SK-N-SH (cell line): ENCODE measurements around the gene RCOR1. TPM values are rescaled to one million over a fixed set of nuclear protein-coding genes. Genes with fewer than 3 reads are reported as not detected.
"Not testable (repeated sequence)": the region's sequence is repeated elsewhere in the genome, so short reads cannot be mapped to it uniquely, and the experiment has no call there.

Experiments
- CTCF ChIA-PET: fragments of 300-600, 350-600 bp; formaldehyde crosslinking; extraction: SDS; loops from one replicate; lab custom pipeline; 2021; lab: Yijun Ruan, JAX
- POLR2A ChIA-PET: fragments of 350-600 bp; sonication (Branson Sonifier 250); formaldehyde crosslinking; extraction: SDS; loops from one replicate; lab custom pipeline; 2020; ENCODE audit warnings: antibody characterized with exemption, inconsistent platforms; lab: Yijun Ruan, JAX
- DNase-seq: peaks from one replicate; pipeline ENCODE4 v3.0.0; 2012
- H2AFZ ChIP-seq: fragments of 200-600 bp; sonication (generic); 2 replicates; pipeline ENCODE4 v1.8.1; 2016; ENCODE audit warnings: antibody characterized with exemption, mild to moderate bottlenecking, low read depth
- H3F3A ChIP-seq: fragments of 200-600 bp; sonication (generic); replicated peaks from 2 replicates; pipeline ENCODE3; 2016; ENCODE audit warnings: antibody characterized with exemption, mild to moderate bottlenecking; ENCODE audit not compliant: insufficient read depth
- H3K27ac ChIP-seq, 2 experiments: fragments of 200-500 bp in 1 of 2; fragments of 200-600 bp in 1 of 2; sonication (Bioruptor generic) in 1 of 2; sonication (generic), shearing (Covaris generic) in 1 of 2; 2 replicates each; pipeline versions ENCODE4 v1.5.1 to v1.6.1; 2014 to 2016; ENCODE audit warnings: low read depth in 2 of 2, inconsistent platforms in 1 of 2, low read length in 1 of 2, mild to moderate bottlenecking in 1 of 2, mixed read lengths in 1 of 2
- H3K27me3 ChIP-seq: fragments of 200-600 bp; sonication (generic), shearing (Covaris generic); 2 replicates; pipeline ENCODE4 v1.6.1; 2016; ENCODE audit warnings: mixed run types; ENCODE audit not compliant: insufficient read depth
- H3K36me3 ChIP-seq, 2 experiments: fragments of 200-500 bp in 1 of 2; fragments of 200-600 bp in 1 of 2; sonication (Bioruptor generic) in 1 of 2; sonication (generic) in 1 of 2; replicated peaks in 1 of 2; 2 replicates each; pipeline versions ENCODE3 to v1.5.1; 2014 to 2016; ENCODE audit warnings: low read length in 1 of 2, mild to moderate bottlenecking in 1 of 2; ENCODE audit not compliant: insufficient read depth in 2 of 2, control insufficient read depth in 1 of 2
- H3K4me1 ChIP-seq, 2 experiments: fragments of 200-500 bp in 1 of 2; fragments of 200-600 bp in 1 of 2; sonication (Bioruptor generic) in 1 of 2; sonication (generic), shearing (Covaris generic) in 1 of 2; 2 replicates each; pipeline versions ENCODE4 v1.5.1 to v1.6.1; 2014 to 2016; ENCODE audit warnings: low read depth in 1 of 2, low read length in 1 of 2, mixed run types in 1 of 2; ENCODE audit not compliant: insufficient read depth in 2 of 2, control insufficient read depth in 1 of 2
- H3K4me2 ChIP-seq: fragments of 200-600 bp; sonication (generic), shearing (Covaris generic); 2 replicates; pipeline ENCODE4 v1.6.1; 2017; ENCODE audit warnings: mixed run types
- H3K4me3 ChIP-seq, 2 experiments: fragments of 200-500 bp in 1 of 2; fragments of 200-600 bp in 1 of 2; sonication (Bioruptor generic) in 1 of 2; sonication (generic), shearing (Covaris generic) in 1 of 2; 2 replicates each; pipeline versions ENCODE4 v1.5.1 to v1.8.1; 2014 to 2016; ENCODE audit warnings: low read depth in 2 of 2, inconsistent platforms in 1 of 2, low read length in 1 of 2, mild to moderate bottlenecking in 1 of 2, mixed read lengths in 1 of 2, moderate library complexity in 1 of 2
- H3K79me2 ChIP-seq: fragments of 200-600 bp; sonication (generic); 2 replicates; pipeline ENCODE4 v1.8.1; 2017; ENCODE audit warnings: mild to moderate bottlenecking; ENCODE audit not compliant: insufficient read depth
- H3K9ac ChIP-seq: fragments of 200-600 bp; sonication (generic); 2 replicates; pipeline ENCODE4 v1.6.1; 2017; ENCODE audit warnings: mixed run types
- H3K9me2 ChIP-seq: fragments of 200-600 bp; sonication (generic); 2 replicates; pipeline ENCODE4 v1.6.1; 2017; ENCODE audit warnings: mixed run types
- H3K9me3 ChIP-seq: fragments of 200-600 bp; sonication (generic); 2 replicates; pipeline ENCODE4 v1.6.1; 2017; ENCODE audit warnings: mixed run types, mild to moderate bottlenecking, moderate library complexity
- H4K20me1 ChIP-seq: fragments of 200-600 bp; sonication (generic); 2 replicates; pipeline ENCODE4 v1.6.1; 2017; ENCODE audit warnings: mild to moderate bottlenecking, mixed run types; ENCODE audit not compliant: insufficient read depth
- EP300 ChIP-seq, 2 experiments: IDR thresholded peaks; 2 replicates each; pipeline versions ENCODE4 v1.4.0 to v1.6.1; 2012; ENCODE audit warnings: borderline replicate concordance in 1 of 2, low read depth in 1 of 2, low read length in 1 of 2
- EZH2phosphoT487 ChIP-seq: fragments of 200-600 bp; sonication (generic); IDR thresholded peaks from 2 replicates; pipeline ENCODE4 v1.6.1; 2017; ENCODE audit warnings: low read depth, mixed run types, mild to moderate bottlenecking, antibody characterized with exemption, moderate library complexity, borderline replicate concordance
- FOSL2 ChIP-seq: IDR thresholded peaks from 2 replicates; pipeline ENCODE4 v1.4.0; 2012; ENCODE audit warnings: low read depth, mild to moderate bottlenecking, moderate library complexity, borderline replicate concordance
- JUND ChIP-seq: IDR thresholded peaks from 2 replicates; pipeline ENCODE4 v1.4.0; 2012
- NRF1 ChIP-seq: IDR thresholded peaks from 2 replicates; pipeline ENCODE4 v1.6.1; 2012; ENCODE audit warnings: low read depth, mild to moderate bottlenecking, low read length
- RAD21 ChIP-seq: IDR thresholded peaks from 2 replicates; pipeline ENCODE4 v1.6.1; 2012; ENCODE audit warnings: mild to moderate bottlenecking, low read length
- WGBS: methylation state at CpG from one replicate; pipeline ENCODE4 v1.1.6; 2017; ENCODE audit warnings: low lambda C conversion rate; 5-methylcytosine and 5-hydroxymethylcytosine counted together
- polyA plus RNA-seq, 3 experiments: library from polyadenylated mRNA; depleted of rRNA; stranded (reverse); fragments of >200 nt; gene quantifications; 2 replicates each; pipeline ENCODE4 v1.2.3, GENCODE V29; 2012
- TF ChIP-seq, protein P1 (sequence below): fragments of 200-600 bp; sonication (generic); IDR thresholded peaks from 2 replicates; pipeline ENCODE4 v1.6.1; 2017; ENCODE audit warnings: antibody characterized with exemption, mild to moderate bottlenecking, moderate library complexity

Gene RCOR1
- polyA plus RNA-seq, 1 of the 3 experiments (the other 2 are of a cell fraction) = 8.5 TPM

DNA sequence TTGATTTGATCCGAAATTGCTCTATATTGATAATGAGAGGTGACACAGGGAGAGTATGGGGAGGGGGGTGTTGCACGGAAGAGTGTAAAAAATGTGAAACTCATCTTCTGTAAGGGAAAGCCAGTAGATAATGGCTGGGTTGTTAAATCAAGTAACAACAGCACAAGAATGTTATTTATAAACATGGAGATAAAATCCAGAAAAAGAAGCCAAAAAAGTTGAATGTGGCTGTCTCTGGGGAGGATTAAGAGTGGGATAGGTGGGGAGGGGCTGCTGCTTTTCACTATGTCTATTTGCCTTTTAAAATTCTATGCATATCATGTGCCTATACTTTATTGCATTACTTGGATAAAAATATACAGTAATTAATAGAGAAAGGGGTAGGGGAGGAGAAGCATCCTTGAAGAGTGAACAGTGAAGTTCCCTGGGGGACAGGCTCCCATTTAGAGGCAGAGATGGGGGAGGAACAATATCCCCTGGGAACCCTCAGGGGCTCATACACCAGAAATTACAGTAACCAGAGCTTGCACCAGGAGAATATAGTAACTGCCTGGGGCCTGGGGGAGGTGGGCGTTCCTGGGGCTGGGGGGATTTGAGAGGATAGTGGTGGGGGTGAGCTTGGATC is 43.7 kb upstream of the RCOR1 start (continued):
- no peak for TF ChIP-seq EP300 (IDR thresholded peaks at IDR 0.05; ENCODE audit: borderline replicate concordance in 1 of 2, low read depth in 1 of 2, low read length in 1 of 2)
- TF ChIP-seq, all 33 proteins: peak for 0

- H3K79me2 ChIP-seq, H3F3A ChIP-seq, H3K9me3 ChIP-seq, H2AFZ ChIP-seq, POLR2A ChIA-PET, DNase-seq, H3K27me3 ChIP-seq, H3K4me2 ChIP-seq, H4K20me1 ChIP-seq, H3K4me3 ChIP-seq, CTCF ChIA-PET, H3K9me2 ChIP-seq, H3K27ac ChIP-seq, H3K9ac ChIP-seq, H3K36me3 ChIP-seq, H3K4me1 ChIP-seq: not testable (repeated sequence)
- 77% methylated on average over 3 of the region's 3 CpGs for WGBS
These were observed 41.5 kb upstream of the RCOR1 start for GRCh38 chr14:102550927-102551401.

GRCh38 chr14:102551995-102552705 is 40.3 kb upstream of the RCOR1 start:
- H3K27ac ChIP-seq = no peak overlapping the region
- H4K20me1 ChIP-seq = no peaks in the 10 kb centered on the region
- POLR2A ChIA-PET = no interaction called here
- no peaks in the 10 kb centered on the region for H3K4me1 ChIP-seq
- H3K27me3 ChIP-seq = no peaks in the 10 kb centered on the region
- H3F3A ChIP-seq = no peaks in the 10 kb centered on the region
- H3K79me2 ChIP-seq = no peaks in the 10 kb centered on the region
- H3K9me3 ChIP-seq = no peaks in the 10 kb centered on the region
- no peak for TF ChIP-seq FOSL2
- H3K9ac ChIP-seq = no peak overlapping the region
- no peak overlapping the region for H2AFZ ChIP-seq
- CTCF ChIA-PET = no interaction called here
- H3K4me2 ChIP-seq = no peak overlapping the region
- WGBS = 79% methylated on average over 9 of the region's 14 CpGs
- no peak overlapping the region for H3K4me3 ChIP-seq
- H3K9me2 ChIP-seq = no peaks in the 10 kb centered on the region
- no peak for DNase-seq
- no peaks in the 10 kb centered on the region for H3K36me3 ChIP-seq

GRCh38 chr14:102554821-102555819 is 37.3 kb upstream of the RCOR1 start:
- POLR2A ChIA-PET = no interaction called here
- 82% methylated on average over 46 of the region's 94 CpGs for WGBS
- TF ChIP-seq, protein P1, sequence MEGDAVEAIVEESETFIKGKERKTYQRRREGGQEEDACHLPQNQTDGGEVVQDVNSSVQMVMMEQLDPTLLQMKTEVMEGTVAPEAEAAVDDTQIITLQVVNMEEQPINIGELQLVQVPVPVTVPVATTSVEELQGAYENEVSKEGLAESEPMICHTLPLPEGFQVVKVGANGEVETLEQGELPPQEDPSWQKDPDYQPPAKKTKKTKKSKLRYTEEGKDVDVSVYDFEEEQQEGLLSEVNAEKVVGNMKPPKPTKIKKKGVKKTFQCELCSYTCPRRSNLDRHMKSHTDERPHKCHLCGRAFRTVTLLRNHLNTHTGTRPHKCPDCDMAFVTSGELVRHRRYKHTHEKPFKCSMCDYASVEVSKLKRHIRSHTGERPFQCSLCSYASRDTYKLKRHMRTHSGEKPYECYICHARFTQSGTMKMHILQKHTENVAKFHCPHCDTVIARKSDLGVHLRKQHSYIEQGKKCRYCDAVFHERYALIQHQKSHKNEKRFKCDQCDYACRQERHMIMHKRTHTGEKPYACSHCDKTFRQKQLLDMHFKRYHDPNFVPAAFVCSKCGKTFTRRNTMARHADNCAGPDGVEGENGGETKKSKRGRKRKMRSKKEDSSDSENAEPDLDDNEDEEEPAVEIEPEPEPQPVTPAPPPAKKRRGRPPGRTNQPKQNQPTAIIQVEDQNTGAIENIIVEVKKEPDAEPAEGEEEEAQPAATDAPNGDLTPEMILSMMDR = no peak
- no peak for TF ChIP-seq RAD21
- TF ChIP-seq EZH2phosphoT487 = no peak
- no peak for TF ChIP-seq JUND
- TF ChIP-seq NRF1 = no peak
- TF ChIP-seq, all 33 proteins: peak for 0
- Histone ChIP-seq H3K36me3 (no peaks in the 10 kb centered on the region), H3K4me1 (no peaks in the 10 kb centered on the region), H2AFZ (no peak overlapping the region), H3K79me2 (no peaks in the 10 kb centered on the region), H3K9me2 (no peaks in the 10 kb centered on the region), H4K20me1 (no peaks in the 10 kb centered on the region), H3K27ac (no peak overlapping the region), H3K4me3 (no peak overlapping the region), H3K9me3 (no peaks in the 10 kb centered on the region), H3F3A (no peaks in the 10 kb centered on the region), H3K27me3 (no peaks in the 10 kb centered on the region), H3K9ac (no peak overlapping the region), H3K4me2 (no peak overlapping the region)
- CTCF ChIA-PET = no interaction called here
- DNase-seq = peak; percentile 29
